HG03066 (cell line): ENCODE measurements around the gene ZNF526.

Experiments used
- ATAC-seq: cut with Tn5 transposase; IDR thresholded peaks from one replicate; pipeline ENCODE4 v1.9.1; 2021; ENCODE audit warnings: low read depth; ENCODE audit not compliant: unreplicated experiment

ZNF526 gene, protein sequence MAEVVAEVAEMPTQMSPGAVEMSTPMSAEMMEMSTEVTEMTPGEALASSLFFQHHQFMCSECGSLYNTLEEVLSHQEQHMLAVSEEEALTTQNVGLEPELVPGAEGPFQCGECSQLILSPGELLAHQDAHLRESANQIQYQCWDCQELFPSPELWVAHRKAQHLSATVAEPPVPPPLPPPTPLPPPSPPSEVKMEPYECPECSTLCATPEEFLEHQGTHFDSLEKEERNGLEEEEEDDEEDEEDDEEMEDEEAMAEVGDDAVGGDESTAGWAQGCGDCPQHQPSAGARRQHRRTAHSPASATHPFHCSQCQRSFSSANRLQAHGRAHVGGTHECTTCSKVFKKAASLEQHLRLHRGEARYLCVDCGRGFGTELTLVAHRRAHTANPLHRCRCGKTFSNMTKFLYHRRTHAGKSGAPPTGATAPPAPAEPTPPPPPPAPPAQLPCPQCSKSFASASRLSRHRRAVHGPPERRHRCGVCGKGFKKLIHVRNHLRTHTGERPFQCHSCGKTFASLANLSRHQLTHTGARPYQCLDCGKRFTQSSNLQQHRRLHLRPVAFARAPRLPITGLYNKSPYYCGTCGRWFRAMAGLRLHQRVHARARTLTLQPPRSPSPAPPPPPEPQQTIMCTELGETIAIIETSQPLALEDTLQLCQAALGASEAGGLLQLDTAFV

DNA sequence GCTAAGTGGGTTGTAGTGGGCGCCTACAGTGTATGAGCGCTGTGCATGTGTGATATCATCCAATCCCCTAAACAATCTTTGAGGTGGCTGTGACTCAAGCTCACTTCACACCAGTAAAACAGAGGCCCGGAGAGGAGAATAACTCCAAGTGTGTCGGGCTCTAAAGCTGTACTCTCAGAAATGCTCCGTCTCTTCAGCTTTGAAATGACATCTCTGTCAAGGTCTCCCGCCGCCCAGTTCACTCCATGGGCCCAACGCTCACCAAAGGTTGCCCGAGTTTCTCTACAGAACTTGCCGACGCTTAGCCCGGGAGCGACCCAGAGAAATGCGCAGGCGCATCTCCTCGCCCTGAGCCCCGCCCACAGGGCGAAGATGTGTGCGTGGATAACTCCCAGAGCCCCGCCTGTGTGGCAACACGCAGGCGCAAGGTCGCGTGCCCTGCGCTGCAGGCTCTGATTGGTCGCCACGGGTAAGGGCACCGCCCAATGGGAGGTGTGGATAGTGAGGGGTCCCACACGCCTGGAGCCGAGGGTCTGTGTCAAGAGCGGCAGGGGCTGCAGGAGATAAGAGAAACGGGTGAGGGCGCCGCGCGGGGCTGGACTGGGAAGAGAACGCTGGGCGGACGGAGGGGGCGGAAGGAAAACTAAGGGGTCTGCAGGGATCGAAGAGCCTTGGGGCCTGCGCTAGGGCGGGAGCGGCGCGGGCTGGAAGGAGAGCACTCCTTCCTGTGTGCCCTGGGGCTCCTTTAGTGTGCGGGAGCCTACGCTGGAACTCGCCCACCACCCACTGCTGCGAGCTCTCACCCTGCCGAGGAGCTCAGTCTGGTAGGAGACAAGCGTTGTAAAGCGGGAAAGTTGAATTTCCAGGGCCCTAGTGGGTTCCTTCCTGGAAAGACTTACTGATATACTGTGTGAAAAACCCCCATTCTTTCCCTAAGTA, at the start of gene ZNF526:
ZNF526 (plus strand) TSS at position 501 of the 939 bp plus-strand sequence. CDS start 4,092 bp downstream, outside the sequence.
- peak; percentile 70 for ATAC-seq

DNA sequence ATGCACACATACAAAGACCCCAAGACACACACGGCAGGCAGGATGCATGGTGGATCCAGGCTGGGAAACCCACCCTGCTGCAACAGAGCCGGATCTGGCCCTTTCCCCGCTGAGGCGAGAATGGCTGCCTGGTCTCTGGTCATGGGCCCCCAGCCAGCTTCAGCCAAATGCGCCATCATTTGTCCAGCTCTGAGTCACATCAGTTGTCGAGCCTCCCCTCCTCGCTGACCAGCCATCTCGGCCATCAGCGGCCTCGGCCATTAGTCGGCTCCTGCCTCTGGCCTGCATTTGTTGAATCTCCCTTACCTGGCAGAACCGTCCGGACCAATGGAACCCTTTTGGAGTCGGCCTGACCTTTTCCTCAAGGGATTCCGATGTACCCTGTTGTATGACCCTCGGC, 49.4 kb upstream of the ZNF526 start:
- no peak for ATAC-seq

DNA sequence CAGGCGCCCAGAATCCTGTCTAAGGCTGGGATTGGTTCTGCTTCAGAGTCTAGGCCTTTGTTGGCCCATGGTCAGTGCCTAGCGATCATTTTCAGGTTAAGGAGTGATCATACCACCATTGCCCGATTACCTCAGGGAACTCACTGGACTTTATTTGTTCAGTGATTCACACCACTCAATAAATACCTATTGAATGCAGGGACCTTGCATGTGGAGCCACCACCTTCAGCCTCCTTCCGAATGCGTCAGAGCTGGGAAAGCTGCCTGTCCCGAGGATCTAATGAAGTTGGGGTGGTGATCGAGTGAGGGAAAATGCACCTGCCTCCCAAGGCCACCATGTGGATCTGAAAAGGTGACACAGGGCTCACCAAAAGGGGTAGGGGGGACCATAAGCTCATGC, 47.9 kb upstream of the ZNF526 start:
- ATAC-seq: no peak

DNA sequence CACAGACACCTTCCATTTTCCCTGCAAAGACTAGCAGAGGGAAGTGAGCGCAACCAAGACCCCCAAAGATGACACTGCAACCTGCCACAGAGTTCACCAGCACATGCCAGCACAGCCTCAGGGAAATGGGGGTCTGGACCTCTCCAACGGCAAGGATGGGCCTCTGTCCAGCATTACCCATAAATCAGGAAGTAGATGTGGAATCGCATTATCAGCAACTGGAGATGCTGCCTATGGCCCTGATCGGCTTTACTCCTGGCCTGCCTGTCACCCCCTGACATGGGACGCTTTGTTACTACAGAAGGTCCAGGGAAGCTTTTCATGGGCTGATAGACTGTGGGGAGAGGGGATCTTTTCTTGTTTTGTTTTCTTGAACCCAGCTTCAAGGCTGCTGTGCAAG, 46.4 kb upstream of the ZNF526 start:
- no peak for ATAC-seq

DNA sequence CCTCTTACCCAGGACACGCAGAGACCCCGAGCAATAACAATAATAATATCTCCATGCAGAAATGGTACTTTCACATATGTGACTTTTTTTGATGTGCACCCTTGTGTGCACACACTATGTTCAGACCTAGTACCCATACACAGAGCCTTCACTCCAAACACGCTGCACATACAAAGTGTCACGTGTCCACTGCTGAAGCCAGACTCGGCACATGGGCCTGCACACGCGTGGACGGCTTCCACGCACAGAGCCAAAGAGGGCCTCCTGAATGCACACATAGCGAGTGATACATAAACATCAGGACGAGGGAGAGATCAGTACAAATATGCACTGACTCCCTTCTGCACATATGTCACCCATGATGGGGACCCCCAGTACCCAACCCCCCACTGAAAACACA, 45.9 kb upstream of the ZNF526 start:
- no peak for ATAC-seq

DNA sequence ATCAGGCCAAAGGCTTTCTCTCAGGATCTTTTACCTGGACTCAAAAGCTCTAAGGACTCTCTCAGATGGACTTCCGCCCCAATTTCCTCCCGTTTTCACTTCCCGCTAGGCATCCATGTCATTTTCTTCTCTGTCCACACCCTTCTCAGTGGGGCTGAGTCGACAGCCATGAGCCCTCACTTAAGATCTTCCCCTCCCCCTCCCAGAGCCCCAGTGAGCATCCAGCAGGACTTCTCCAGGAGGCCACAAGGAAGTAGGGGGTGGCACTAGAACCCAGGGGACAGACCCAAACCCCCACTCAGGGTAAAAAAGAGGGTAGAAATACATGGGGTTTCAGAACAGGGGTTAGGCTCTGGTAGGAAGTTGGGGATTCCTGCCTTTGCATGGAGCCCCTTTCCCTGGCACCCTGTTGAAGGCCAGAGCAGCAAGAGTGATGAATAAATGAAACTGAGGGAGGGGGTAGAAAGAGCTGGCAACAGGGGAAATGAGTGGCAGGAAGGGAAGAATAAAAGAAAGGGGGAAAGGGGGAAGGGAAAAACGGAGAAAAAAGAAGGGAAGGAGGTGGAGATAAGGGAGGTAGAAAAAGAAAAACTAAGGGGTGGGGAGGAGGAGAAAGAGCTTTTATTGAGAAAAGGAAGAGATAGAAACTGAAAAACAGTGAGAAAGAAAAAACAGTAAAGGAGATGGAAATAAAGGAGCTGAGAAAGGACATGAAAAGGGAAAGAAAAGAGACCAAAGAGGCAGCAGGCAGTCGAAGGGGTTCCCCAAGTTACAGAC, 45.0 kb upstream of the ZNF526 start:
- ATAC-seq: no peak

DNA sequence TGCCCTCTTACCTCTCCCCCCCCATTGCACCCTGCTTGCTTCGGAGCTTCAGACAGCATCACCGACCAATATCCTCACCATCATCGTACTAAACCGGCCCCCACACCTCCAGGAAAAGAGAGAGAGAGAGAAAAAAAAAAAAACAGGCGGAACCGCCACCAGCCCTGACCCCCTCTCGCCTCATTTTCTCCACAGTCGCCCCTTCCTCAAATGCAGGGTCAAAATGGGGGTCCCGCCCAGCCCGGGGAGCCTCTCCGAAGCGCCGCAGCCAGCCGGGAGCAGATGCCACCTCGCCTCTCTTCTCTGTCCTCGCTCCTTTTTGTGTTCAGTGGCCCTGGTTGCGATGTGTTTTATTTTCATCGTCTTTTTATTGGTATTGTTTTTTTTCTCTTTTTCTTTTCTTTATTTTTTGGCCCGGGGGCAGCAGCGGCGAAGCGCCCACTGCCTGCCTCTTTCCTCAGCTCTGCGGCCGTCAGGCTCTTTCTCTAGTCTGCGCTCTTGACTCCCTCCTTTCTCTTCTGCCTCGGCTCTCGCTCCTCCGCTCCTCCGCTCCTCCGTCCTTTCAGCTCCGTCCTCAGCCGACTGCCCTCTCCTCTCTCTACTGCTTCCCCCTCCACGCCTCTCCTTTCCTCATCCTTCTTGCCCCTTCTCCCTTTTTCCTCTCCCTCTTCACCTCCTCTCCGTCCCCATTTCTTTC, 44.0 kb upstream of the ZNF526 start:
- ATAC-seq: no peak

DNA sequence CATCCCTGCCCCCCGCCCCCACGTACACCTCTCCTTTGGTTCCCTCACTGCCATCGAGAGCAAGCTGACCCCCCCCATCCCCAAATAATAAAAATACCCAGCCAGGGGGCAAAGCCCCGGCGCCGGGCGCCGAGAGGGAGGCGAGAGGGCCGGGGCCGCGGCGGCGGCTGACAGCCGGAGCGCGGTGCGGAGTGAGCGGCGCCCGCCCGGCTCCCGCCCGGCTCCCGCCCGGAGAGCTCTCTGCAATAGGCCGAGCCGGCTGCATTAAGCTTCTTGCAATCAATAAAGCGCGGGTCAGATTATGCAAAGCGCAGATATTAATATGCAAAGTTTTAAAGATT, 43.5 kb upstream of the ZNF526 start:
- ATAC-seq: no peak

DNA sequence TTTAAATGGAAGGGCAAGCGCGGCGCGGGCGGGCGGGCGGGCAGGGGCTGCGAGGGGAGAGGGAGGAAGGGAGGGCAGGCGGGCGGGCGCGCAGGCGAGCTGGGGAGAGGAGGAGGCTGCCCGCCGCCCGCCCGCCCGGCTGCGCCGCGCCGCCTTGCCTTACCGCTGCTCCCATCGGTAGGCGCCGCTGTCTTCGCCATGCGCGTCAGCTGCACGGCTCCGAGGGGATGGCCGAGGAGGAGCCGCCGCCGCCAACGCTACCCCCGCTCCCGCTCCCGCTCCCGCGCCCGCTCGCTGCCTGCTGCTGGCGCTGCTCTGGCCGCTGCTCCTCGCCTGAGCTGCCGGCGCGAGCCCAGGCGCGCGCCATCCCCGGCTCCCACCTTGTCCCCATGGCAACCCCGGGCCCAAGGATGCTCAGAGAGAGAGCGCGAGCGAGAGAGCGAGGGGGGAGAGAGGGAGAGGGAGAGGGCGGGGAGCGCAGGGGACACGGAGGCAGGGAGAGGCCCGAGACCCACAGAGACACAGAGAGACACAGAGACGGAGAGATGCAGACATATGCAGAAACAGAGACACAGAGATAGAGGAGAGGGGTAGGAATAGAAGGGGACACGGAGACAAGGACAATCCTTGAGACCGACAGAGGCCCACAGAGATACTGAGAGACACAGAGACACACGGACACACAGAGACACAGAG, 43.0 kb upstream of the ZNF526 start:
- ATAC-seq: no peak

DNA sequence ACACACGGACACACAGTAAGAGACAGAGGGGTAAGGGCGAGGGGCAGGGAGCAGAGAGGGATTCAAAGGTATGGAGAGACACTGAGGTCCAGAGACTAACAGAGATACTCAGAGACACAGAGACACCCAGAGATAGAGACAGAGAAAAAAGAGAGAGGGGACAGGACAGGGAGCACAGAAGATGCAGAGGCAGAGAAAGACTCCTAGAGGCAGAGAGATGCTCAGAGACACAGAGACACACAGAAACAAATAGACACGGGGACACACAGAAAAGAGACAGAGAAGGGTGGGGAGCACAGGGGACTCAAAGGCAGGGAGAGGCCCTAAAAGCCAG, 42.5 kb upstream of the ZNF526 start:
- no peak for ATAC-seq

DNA sequence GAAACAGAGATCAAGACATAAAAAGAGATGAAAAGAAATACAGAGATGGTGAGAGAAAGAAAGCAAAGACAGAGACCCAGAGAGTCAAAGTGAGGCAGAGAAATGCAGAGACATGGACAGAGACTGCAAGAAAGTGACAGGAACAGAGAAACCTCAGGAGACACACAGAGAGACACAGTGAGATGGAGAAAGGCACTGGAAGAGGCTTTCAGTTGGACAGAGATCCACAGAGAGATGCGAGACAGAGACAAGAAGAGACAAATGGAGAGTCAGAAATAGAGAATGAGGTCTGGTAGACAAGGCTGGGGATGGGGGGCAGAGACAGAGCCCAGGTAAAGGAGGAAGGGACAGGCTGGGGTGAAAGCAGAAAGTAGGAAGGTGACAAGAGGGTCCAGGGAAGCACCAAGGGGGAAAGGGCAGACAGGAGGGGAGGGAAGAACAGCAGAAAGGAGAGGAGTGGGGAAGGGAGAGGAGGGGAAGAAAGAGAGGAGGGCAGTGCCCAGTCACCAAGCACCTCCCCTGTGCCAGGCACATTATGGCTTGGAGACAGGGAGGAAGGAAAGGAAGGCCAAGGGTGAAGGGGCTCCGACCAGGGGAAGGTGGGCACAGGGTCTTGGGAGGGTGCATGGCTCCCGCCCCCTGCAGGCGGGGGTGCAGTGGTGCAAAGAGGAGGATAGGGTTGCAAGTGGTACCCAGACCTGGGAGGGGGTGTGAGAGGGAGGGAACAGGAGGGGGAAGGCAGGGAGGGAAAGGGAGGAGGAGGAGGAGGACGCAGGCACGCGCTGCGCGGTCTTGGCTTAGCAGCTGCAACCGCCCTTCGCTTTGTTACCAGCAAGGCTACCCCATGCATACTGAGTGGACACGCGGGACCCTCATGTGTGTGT, 41.1 kb upstream of the ZNF526 start:
- no peak for ATAC-seq

DNA sequence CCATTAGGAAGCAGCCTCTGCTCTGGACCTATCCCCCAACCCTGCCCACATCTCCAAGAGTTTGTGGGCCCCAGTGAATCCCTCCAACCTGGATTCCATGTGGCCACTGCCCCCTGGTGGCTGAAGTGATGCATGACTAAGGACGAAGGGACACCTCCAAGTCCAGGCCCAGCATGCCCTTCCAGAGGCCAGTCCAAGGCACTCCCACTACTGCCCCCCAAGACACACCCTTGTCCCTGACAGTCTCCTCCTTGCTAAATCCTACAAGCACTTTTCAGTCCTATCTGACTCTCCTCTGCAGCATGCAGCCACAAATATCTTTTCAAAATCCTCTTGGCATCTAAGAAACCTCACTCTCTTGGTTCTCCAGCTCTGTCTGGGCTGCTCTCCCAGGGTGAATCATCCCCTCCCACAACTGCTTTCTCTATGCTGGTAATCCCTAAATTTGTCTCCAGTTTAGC, 35.7 kb upstream of the ZNF526 start:
- ATAC-seq: no peak

DNA sequence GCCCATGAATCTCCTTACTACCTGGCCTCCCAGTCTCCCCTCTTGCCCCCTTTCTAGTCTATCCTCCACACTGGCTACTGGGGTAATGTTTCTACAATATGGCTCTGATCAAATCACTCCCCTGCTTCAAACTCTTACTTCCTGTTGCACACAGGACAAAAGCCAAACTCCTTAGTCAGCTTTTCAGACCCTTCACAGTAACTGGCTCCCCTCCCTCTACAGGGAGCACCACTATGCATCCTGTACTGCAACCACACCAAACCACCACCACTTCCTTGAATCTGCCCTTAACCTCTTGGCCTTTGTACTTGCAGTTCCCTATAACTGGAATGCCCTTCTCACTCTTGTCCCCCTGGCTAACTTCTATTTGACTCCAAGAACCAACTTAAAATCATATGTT, 34.8 kb upstream of the ZNF526 start:
- ATAC-seq: no peak

DNA sequence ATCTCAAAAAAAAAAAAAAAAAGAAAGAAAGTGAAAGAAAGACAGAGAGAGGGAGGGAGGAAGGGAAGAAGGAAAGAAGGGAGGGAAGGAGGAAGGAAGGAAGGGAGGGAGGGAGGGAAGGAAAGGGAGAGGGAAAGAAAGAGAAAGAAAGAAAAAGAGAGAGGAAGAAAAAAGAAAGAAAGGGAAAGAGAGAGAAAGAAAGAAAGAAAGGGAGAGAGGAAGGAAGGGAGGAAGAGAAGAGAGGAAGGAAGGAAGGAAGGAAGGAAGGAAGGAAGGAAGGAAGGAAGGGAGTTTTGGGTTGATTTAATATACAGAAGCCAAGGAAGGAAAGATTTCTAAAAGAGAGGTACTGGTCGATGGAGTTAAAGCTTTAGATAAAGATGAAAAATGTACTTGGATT, 31.4 kb upstream of the ZNF526 start:
- no peak for ATAC-seq

DNA sequence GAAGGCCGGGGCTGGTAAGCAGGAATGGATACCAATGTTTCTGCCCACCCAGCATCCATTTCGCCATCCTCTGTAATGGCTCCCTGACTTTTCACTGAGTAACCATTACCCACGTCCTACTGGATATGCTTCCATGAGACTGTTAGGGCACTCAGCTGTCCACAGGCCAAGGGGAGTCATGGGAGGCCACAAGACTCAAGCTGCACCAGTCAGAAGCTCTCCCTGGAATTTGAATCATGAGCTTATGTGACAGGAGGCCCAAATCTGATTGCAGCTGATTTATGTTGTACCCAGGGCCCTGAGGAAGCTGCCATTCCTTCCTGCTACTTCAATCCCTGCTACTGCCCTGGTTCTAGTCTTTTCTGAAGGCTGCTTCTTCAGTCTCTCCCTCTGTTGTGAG, 31.0 kb upstream of the ZNF526 start:
- no peak for ATAC-seq

DNA sequence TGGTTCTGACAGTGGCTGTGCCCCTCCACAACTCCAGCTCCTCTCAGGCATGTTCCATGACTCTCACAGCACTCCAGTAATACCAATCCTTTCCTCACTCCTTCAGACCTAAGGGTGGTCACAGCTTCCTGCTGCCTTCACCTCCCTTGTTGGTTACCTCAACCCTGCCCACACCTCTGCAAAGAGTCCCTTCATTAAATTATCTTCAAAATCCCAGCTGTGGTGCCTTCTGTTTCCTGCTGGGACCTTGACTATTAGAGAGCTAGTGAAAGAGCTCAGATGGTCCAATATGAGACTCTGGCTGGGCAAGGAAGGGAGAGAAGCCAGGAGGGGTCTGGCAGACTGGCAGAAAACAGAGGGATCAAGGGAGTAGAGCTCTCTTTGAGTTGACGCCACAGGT, 28.8 kb upstream of the ZNF526 start:
- ATAC-seq: no peak

DNA sequence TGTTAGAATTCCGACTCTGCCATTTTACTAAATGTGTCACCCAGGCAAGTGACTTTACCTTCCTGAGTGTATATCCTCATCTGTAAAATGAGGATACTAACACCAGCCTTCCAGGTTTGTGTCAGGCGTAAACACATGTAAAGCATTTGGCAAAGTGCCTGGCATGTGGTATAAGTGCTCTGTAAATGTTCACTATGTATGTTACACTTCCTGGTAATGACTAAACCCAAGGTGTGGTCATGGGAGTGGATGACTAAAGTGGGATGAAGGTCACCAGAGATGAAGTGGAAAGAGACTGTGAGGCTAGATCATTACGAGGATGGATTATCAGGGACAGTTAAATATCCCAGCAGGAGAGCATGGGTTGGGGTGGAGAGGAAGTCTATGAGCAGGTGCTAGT, 28.3 kb upstream of the ZNF526 start:
- ATAC-seq: no peak

DNA sequence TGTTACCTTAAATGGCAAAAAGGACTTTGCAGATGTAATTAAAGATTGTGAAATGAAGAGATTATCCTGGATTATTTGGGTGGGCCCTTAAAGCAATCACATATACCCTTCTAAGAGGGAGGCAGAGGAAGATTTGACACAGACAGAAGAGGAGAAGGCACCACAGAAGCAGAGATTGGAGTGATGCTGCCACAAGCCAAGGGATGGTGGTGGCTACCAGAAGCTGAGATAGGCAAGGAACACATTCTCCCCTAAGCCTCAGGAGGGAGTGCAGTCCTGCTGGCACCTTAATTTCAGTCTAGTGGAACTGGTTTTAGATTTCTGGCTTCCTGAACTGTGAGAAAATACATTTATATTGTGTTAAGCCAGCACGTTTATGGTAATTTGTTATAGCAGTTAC, 26.8 kb upstream of the ZNF526 start:
- no peak for ATAC-seq
